Neuronal stem cell (in vitro differentiated cells): ENCODE data around the gene POLE.
A peak's percentile ranks its signal among the peaks of the same experiment; 100 is the strongest.

Experiments
- DNase-seq: peaks from one replicate; pipeline ENCODE4 v3.0.0-alpha.2; 2013; ENCODE audit warnings: low spot score
- H2AFZ ChIP-seq: one replicate; pipeline ENCODE4 v1.6.1; 2013; ENCODE audit warnings: mild to moderate bottlenecking, low read length, inconsistent platforms
- H2AK5ac ChIP-seq: 2 replicates; pipeline ENCODE4 v1.6.1; 2013; ENCODE audit warnings: low read depth, mild to moderate bottlenecking, inconsistent platforms, low read length, moderate library complexity, mixed read lengths
- H2BK120ac ChIP-seq: 2 replicates; pipeline ENCODE4 v1.6.1; 2013; ENCODE audit warnings: low read depth, mild to moderate bottlenecking, inconsistent platforms, low read length, moderate library complexity, mixed read lengths
- H2BK12ac ChIP-seq: one replicate; pipeline ENCODE4 v1.6.1; 2013; ENCODE audit warnings: low read length, inconsistent platforms
- H2BK15ac ChIP-seq: 2 replicates; pipeline ENCODE4 v1.6.1; 2013; ENCODE audit warnings: mild to moderate bottlenecking, low read length, inconsistent platforms, mixed read lengths
- H2BK5ac ChIP-seq: one replicate; pipeline ENCODE4 v1.6.1; 2013; ENCODE audit warnings: inconsistent platforms, mild to moderate bottlenecking, low read length, moderate library complexity
- H3K14ac ChIP-seq: one replicate; pipeline ENCODE4 v1.6.1; 2013; ENCODE audit warnings: low read length, inconsistent platforms
- H3K18ac ChIP-seq: 2 replicates; pipeline ENCODE4 v1.6.1; 2013; ENCODE audit warnings: low read length, inconsistent platforms
- H3K23ac ChIP-seq: 2 replicates; pipeline ENCODE4 v1.6.1; 2013; ENCODE audit warnings: low read depth, mild to moderate bottlenecking, mixed read lengths, low read length, inconsistent platforms; ENCODE audit not compliant: poor library complexity
- H3K27ac ChIP-seq: replicated peaks from 3 replicates; pipeline ENCODE4 v1.5.1; 2013; ENCODE audit warnings: low read length, inconsistent platforms
- H3K27me3 ChIP-seq, 3 experiments: 2 replicates each; pipeline ENCODE4 v1.6.1; 2013; ENCODE audit warnings: low read length in 3 of 3, mild to moderate bottlenecking in 2 of 3, inconsistent platforms in 1 of 3, low read depth in 1 of 3, mixed read lengths in 1 of 3, moderate library complexity in 1 of 3; ENCODE audit not compliant: control insufficient read depth in 3 of 3, insufficient read depth in 3 of 3
- H3K36me3 ChIP-seq, 2 donors: replicated peaks in 1 of 2; 2 replicates each; pipeline ENCODE4 v1.6.1; 2013; ENCODE audit warnings: low read length in 2 of 2; ENCODE audit not compliant: control insufficient read depth in 2 of 2, insufficient read depth in 2 of 2
- H3K4ac ChIP-seq: 2 replicates; pipeline ENCODE4 v1.6.1; 2013; ENCODE audit warnings: inconsistent platforms, mild to moderate bottlenecking, low read length, moderate library complexity
- H3K4me1 ChIP-seq, 2 donors: 1 replicate in 1 of 2; 2 replicates in 1 of 2; pipeline ENCODE4 v1.6.1; 2013; ENCODE audit warnings: low read length in 2 of 2, low read depth in 1 of 2; ENCODE audit not compliant: control insufficient read depth in 2 of 2, insufficient read depth in 1 of 2
- H3K4me2 ChIP-seq: one replicate; pipeline ENCODE4 v1.6.1; 2013; ENCODE audit warnings: mild to moderate bottlenecking, low read length, inconsistent platforms; ENCODE audit not compliant: insufficient read depth, poor library complexity, severe bottlenecking
- H3K4me3 ChIP-seq, 2 donors: 2 replicates each; pipeline ENCODE4 v1.5.1; 2013; ENCODE audit warnings: low read length in 2 of 2, mild to moderate bottlenecking in 2 of 2, inconsistent platforms in 1 of 2, moderate library complexity in 1 of 2
- H3K79me1 ChIP-seq: one replicate; pipeline ENCODE4 v1.6.1; 2013; ENCODE audit warnings: low read depth, mild to moderate bottlenecking, inconsistent platforms, low read length, moderate library complexity
- H3K9ac ChIP-seq: one replicate; pipeline ENCODE4 v1.6.1; 2013; ENCODE audit warnings: mild to moderate bottlenecking, low read depth, low read length, inconsistent platforms; ENCODE audit not compliant: poor library complexity
- H3K9me3 ChIP-seq, 2 donors: replicated peaks in 1 of 2; 2 replicates each; pipeline versions ENCODE3 to v1.6.1; 2013; ENCODE audit warnings: low read length in 2 of 2, mild to moderate bottlenecking in 2 of 2, inconsistent platforms in 1 of 2, low read depth in 1 of 2, mixed read lengths in 1 of 2, moderate library complexity in 1 of 2; ENCODE audit not compliant: control insufficient read depth in 2 of 2, insufficient read depth in 1 of 2
- H4K8ac ChIP-seq: one replicate; pipeline ENCODE4 v1.6.1; 2013; ENCODE audit warnings: low read depth, mild to moderate bottlenecking, inconsistent platforms, low read length, moderate library complexity
- H4K91ac ChIP-seq: one replicate; pipeline ENCODE4 v1.6.1; 2013; ENCODE audit warnings: low read length, low read depth, mild to moderate bottlenecking, inconsistent platforms; ENCODE audit not compliant: poor library complexity
- WGBS, 2 donors: extraction: QIAGEN DNeasy Blood & Tissue Kit; methylation state at CpG; one replicate each; pipeline ENCODE4 v1.1.7; 2013; ENCODE audit warnings: missing lambda C conversion rate in 2 of 2, mixed read lengths in 1 of 2; ENCODE audit not compliant: insufficient read length in 2 of 2, insufficient replicate concordance in 1 of 2; ENCODE audit errors: extremely low coverage in 2 of 2; 5-methylcytosine and 5-hydroxymethylcytosine counted together

POLE gene

GRCh38 chr12:132610866-132611602 is 76.1 kb downstream of the POLE start:
- no peak overlapping the region for H2BK5ac ChIP-seq
- H3K9me3 ChIP-seq: peaks cover 7 to 18% of the 10 kb centered on the region in 2 donors
- H3K27me3 ChIP-seq: peaks cover 8 to 57% (median 29%) of the 10 kb centered on the region in 3 experiments
- no peak overlapping the region for H2BK120ac ChIP-seq
- H3K9ac ChIP-seq: no peak overlapping the region
- peak overlapping the region; percentile 84 for H3K4ac ChIP-seq
- H3K23ac ChIP-seq: no peak overlapping the region
- H4K91ac ChIP-seq: peak overlapping the region; percentile 53
- peaks cover 5 to 17% of the 10 kb centered on the region in 2 donors for H3K4me1 ChIP-seq
- H3K79me1 ChIP-seq: no peaks in the 10 kb centered on the region
- H2AFZ ChIP-seq: no peak overlapping the region
- H3K27ac ChIP-seq: no peak overlapping the region
- peak overlapping the region; percentile 56 for H3K14ac ChIP-seq
- peak overlapping the region; percentile 93 for H2BK15ac ChIP-seq
- no peaks in the 10 kb centered on the region for H3K36me3 ChIP-seq
- WGBS, 2 donors: no CpG with 5 or more reads among the region's 33 CpGs
- H2AK5ac ChIP-seq: peak overlapping the region; percentile 81
- H4K8ac ChIP-seq: peak overlapping the region; percentile 65
- no peak overlapping the region for H2BK12ac ChIP-seq
- no peak overlapping the region for H3K4me3 ChIP-seq
- H3K4me2 ChIP-seq: no peak overlapping the region
- DNase-seq: no peak
- peak overlapping the region; percentile 71 for H3K18ac ChIP-seq

DNA sequence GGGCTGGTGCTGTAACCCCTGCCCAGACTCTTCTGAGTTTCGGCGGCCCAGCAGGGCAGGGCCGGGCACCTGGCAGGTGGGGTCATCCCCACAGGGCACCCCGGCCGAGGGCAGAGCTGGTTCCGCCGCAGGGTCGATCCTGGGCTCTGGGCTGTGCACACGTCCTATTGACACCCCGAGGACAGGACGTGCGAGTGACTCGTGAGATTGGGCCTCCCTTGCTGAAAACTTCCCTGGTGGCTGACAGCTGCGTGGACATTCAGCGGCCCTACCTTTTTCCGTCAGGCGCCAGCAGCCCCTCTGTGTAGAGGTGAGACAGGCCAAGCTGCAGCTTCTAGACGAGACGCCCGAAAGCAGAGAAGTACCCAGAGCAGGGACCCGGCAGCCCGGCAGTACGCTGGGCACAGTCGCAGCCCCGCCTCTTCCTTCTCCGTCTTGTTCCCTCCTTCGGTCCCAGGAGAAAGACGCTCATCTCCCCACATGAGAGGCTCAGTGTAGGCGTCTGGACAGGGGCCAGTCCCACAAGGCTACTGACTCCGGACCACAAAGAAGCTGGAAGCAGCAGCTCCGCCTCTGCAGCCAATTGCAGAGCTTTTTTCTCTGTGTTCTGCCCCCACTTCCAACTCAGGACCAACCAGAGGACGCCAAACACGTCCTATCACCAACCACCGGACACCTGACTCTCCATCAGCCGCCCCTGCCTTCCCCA is 76.9 kb downstream of the POLE start, which contains the start of gene LRCOL1:
TSS of gene LRCOL1 (minus strand) at position 532 of the 709 bp plus-strand sequence. CDS start 4,331 bp downstream, outside the sequence.
- peaks cover 3 to 52% (median 21%) of the 10 kb centered on the region in 3 experiments for H3K27me3 ChIP-seq
- peak within 1 kb of the TSS; percentile 71 for H3K18ac ChIP-seq

DNA sequence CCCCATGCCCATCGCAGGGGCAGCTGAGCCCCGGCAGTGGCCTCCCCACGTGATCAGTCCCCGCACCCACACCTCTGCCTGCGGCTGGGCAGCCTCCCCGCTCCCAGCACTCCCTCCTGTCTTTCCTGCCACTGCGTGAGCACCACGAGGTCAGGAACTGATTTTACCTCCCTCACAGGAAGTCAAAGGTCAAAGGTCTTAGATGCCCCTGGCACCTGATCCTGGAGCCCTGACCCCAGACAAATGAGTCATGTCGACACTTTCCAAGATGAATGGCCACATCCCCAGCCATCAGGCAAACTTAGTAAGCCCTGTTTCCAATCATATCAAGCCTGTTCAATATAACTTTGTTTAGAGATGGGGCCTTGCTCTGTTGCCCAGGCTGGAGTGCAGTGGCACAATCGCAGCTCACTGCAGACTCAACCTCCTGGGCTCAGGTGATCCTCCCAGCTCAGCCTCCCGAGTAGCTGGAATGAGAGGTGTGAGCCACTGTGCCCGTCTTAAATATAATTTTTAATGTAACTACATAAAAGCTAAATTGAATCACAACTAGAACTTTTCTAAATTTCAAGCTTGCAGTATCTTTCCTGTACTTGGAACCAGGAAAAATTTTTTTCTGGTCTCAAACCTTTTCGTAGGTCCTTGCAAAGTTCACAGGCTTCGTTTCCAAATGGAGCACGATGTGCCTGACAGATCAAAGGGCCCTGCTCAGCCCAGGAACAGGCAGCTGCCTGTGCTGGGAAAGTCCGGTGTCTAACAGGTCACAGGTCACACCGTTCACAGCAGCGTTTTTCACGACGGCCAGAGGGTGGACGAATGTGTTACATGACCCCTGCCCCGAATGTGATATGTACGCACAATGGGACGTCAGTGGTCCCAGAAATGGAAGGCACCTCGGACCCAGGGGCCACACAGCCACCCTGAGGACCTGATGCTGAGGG is 78.6 kb downstream of the POLE start:
- peak overlapping the region; percentile 6 for H3K27ac ChIP-seq
- peak overlapping the region; percentile 96 for H2AK5ac ChIP-seq
- DNase-seq: no peak
- no peak overlapping the region for H3K4me2 ChIP-seq
- H2BK5ac ChIP-seq: no peak overlapping the region
- H3K4me3 ChIP-seq: no peak overlapping the region
- H4K8ac ChIP-seq: no peak overlapping the region
- peaks cover 9 to 25% of the 10 kb centered on the region in 2 donors for H3K4me1 ChIP-seq
- H3K4ac ChIP-seq: no peak overlapping the region
- no peak overlapping the region for H2BK15ac ChIP-seq
- H3K23ac ChIP-seq: no peak overlapping the region
- no peak overlapping the region for H3K9ac ChIP-seq
- H2AFZ ChIP-seq: no peak overlapping the region
- peak overlapping the region; percentile 28 for H2BK120ac ChIP-seq
- no peak overlapping the region for H2BK12ac ChIP-seq
- H4K91ac ChIP-seq: no peak overlapping the region
- WGBS, 2 donors: no CpG with 5 or more reads among the region's 25 CpGs
- H3K18ac ChIP-seq: peak overlapping the region; percentile 20
- H3K14ac ChIP-seq: peak overlapping the region; percentile 47
- H3K27me3 ChIP-seq: peaks cover 3 to 48% (median 25%) of the 10 kb centered on the region in 3 experiments
- H3K36me3 ChIP-seq: no peaks in the 10 kb centered on the region
- no peaks in the 10 kb centered on the region for H3K79me1 ChIP-seq
- peaks cover 3 to 12% of the 10 kb centered on the region in 2 donors for H3K9me3 ChIP-seq

More for the DNA sequence above, 76.9 kb downstream of the POLE start, which contains the start of gene LRCOL1:
- peaks cover 3 to 12% of the 10 kb centered on the region in 2 donors for H3K9me3 ChIP-seq
- H2BK15ac ChIP-seq: peak within 1 kb of the TSS; percentile 93
- H2AK5ac ChIP-seq: peak within 1 kb of the TSS; percentile 81
- H3K27ac ChIP-seq: no peak within 1 kb of the TSS
- no peak for DNase-seq
- WGBS, 2 donors: no CpG with 5 or more reads among the region's 35 CpGs
- H3K36me3 ChIP-seq: no peaks in the 10 kb centered on the region
- peak within 1 kb of the TSS; percentile 53 for H4K91ac ChIP-seq
- H3K4me2 ChIP-seq: peak within 1 kb of the TSS; percentile 14
- peak within 1 kb of the TSS; percentile 56 for H3K14ac ChIP-seq
- H2AFZ ChIP-seq: peak within 1 kb of the TSS; percentile 56
- no peak within 1 kb of the TSS for H2BK12ac ChIP-seq
- H3K79me1 ChIP-seq: no peaks in the 10 kb centered on the region
- peak within 1 kb of the TSS; percentile 65 for H4K8ac ChIP-seq
- H3K23ac ChIP-seq: no peak within 1 kb of the TSS
- H3K4ac ChIP-seq: peak within 1 kb of the TSS; percentile 84
- peaks cover 5 to 17% of the 10 kb centered on the region in 2 donors for H3K4me1 ChIP-seq
- H2BK120ac ChIP-seq: no peak within 1 kb of the TSS
- no peak within 1 kb of the TSS for H3K9ac ChIP-seq
- H2BK5ac ChIP-seq: no peak within 1 kb of the TSS
- H3K4me3 ChIP-seq: no peak within 1 kb of the TSS
